ENCODE results near the gene CSRP2.

Gene CSRP2

DNA sequence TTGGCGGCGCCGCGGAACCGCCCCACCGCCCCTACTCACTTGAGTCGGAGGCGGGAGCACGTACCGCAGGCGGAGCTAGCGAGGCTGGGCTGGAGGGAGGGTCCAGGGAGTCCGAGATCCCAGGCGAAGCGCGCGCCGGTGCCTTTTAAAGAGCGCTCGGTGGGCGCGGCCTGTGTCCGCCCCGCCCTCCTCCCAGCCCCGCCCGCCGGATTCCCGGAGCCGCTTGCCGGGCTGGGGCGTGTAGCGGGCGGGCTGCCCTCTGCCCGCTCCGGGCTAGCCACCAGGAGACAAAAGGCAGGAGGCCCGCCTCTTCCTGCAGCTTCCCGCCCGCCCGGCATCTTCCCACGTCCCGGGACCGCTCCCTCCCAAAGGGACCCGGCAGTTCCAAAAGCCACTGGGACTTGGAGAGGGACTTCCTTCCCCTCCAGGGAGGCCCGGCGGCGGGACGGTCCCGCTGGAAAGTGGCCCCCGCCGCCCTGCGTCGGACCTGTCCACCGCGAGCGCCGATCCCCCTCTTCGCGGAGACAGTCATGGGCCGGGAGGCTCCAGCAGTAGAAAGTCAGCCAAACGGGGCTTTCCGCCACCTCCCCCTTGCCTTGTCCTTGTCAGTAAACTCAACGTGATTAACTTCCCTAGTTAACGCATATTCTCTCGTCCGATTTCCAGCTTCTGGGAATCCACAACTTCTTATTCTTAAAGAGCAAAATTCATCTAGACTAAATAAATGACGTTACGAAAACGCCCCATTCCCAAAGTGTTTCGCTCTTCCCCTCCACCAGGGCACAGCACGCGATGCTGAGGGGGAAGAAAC, at the start of gene CSRP2:
Gene CSRP2 (minus strand): TSS at position 121 of the 811 bp plus-strand sequence. CDS start 12,759 bp downstream, outside the sequence.
- TF ChIP-seq, protein P1, sequence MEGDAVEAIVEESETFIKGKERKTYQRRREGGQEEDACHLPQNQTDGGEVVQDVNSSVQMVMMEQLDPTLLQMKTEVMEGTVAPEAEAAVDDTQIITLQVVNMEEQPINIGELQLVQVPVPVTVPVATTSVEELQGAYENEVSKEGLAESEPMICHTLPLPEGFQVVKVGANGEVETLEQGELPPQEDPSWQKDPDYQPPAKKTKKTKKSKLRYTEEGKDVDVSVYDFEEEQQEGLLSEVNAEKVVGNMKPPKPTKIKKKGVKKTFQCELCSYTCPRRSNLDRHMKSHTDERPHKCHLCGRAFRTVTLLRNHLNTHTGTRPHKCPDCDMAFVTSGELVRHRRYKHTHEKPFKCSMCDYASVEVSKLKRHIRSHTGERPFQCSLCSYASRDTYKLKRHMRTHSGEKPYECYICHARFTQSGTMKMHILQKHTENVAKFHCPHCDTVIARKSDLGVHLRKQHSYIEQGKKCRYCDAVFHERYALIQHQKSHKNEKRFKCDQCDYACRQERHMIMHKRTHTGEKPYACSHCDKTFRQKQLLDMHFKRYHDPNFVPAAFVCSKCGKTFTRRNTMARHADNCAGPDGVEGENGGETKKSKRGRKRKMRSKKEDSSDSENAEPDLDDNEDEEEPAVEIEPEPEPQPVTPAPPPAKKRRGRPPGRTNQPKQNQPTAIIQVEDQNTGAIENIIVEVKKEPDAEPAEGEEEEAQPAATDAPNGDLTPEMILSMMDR (conservative IDR thresholded peaks at IDR 0.05; ENCODE audit: control insufficient read depth, insufficient read depth, low read depth, low read length), result peak; percentile 33
- DNase-seq (ENCODE audit: low read depth), result peak; percentile 67
- H3K4me3 ChIP-seq (ENCODE audit: control insufficient read depth, low read depth, low read length), result peak within 1 kb of the TSS; percentile 69

- no peak overlapping the region for H3K4me3 ChIP-seq (ENCODE audit: control insufficient read depth, low read depth, low read length)
- DNase-seq (ENCODE audit: low read depth), result peak; percentile 49
- TF ChIP-seq, protein P1 (conservative IDR thresholded peaks at IDR 0.05; ENCODE audit: control insufficient read depth, insufficient read depth, low read depth, low read length), result peak; percentile 70
Observed at GRCh38 chr12:76927170-76927784, 48.5 kb upstream of the CSRP2 start.

- TF ChIP-seq, protein P1 (conservative IDR thresholded peaks at IDR 0.05; ENCODE audit: control insufficient read depth, insufficient read depth, low read depth, low read length), result no peak
- no peak for DNase-seq (ENCODE audit: low read depth)
- no peak overlapping the region for H3K4me3 ChIP-seq (ENCODE audit: control insufficient read depth, low read depth, low read length)
Observed at GRCh38 chr12:76925135-76925534, 46.3 kb upstream of the CSRP2 start.

- no peak overlapping the region for H3K4me3 ChIP-seq (ENCODE audit: control insufficient read depth, low read depth, low read length)
- TF ChIP-seq, protein P1 (conservative IDR thresholded peaks at IDR 0.05; ENCODE audit: control insufficient read depth, insufficient read depth, low read depth, low read length), result no peak
- DNase-seq (ENCODE audit: low read depth), result no peak
Observed at GRCh38 chr12:76922866-76923265, 44.0 kb upstream of the CSRP2 start.

DNA sequence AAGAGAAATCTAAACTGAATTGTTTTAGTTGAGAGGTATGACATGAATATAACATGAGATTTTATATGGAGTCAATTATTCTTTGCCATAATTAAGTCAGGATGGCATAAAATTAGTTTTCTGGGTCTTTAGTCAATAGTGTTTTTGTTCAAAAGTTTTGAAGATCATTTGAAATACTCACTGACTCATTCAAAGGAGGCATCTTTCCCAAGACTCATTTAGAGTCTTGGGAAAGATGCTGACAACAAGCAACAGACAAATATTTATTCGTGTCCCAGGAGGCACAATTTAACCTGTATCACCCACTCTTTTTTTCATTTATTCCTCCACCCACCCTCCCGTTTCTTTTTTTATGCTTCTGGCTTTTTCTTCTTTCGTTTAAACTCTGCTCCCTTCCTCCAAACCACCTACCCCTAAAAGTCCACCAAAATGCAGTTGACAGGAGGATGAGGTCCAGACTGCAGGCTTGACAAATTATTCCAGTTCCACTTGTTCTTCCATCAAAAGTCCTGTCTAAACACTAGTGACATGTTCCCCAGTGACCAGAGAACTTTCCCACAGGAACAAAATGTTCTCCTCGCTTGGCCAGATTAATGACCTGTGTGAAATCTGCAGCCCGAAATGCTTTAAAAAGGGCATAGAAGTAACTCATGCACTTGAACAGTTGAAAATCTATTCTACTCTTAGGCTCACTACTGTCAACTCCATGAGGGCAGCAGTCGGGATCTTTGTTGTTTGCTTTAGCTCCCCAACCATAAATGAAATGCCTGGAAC, 43.3 kb upstream of the CSRP2 start:
- DNase-seq (ENCODE audit: low read depth), result peak; percentile 33
- TF ChIP-seq, protein P1 (conservative IDR thresholded peaks at IDR 0.05; ENCODE audit: control insufficient read depth, insufficient read depth, low read depth, low read length), result no peak
- H3K4me3 ChIP-seq (ENCODE audit: control insufficient read depth, low read depth, low read length), result no peak overlapping the region

GRCh38 chr12:76921100-76921471, 42.3 kb upstream of the CSRP2 start:
- no peak overlapping the region for H3K4me3 ChIP-seq (ENCODE audit: control insufficient read depth, low read depth, low read length)
- TF ChIP-seq, protein P1 (conservative IDR thresholded peaks at IDR 0.05; ENCODE audit: control insufficient read depth, insufficient read depth, low read depth, low read length), result no peak
- DNase-seq (ENCODE audit: low read depth), result no peak

Measured in fibroblast of mammary gland (primary cell).